Ascending aorta (tissue), 2 donors: Measurements from ENCODE around the gene RHOB. TPM values are rescaled to one million over a fixed set of nuclear protein-coding genes. Genes with fewer than 3 reads are reported as not detected.
A peak's percentile ranks its signal among the peaks of the same experiment; 100 is the strongest.
"Not testable (repeated sequence)": the region's sequence is repeated elsewhere in the genome, so short reads cannot be mapped to it uniquely, and the experiment has no call there.

ENCODE experiments used
- DNase-seq, 2 donors: peaks; one replicate each; pipeline ENCODE4 v3.0.0-alpha.2; 2019; ENCODE audit warnings: low spot score in 2 of 2
- H3K27ac ChIP-seq, 2 donors: fragments of 200-600 bp; sonication (generic); one replicate each; pipeline ENCODE4 v1.5.1; 2016 to 2017; ENCODE audit warnings: mild to moderate bottlenecking in 1 of 2
- H3K27me3 ChIP-seq: fragments of 200-600 bp; sonication (generic); one replicate; pipeline ENCODE4 v1.5.1; 2017
- H3K36me3 ChIP-seq, 2 donors: fragments of 200-600 bp; sonication (generic); one replicate each; pipeline ENCODE4 v1.5.1; 2016
- H3K4me1 ChIP-seq, 2 donors: fragments of 200-600 bp; sonication (generic); one replicate each; pipeline ENCODE4 v1.5.1; 2016 to 2017; ENCODE audit warnings: mild to moderate bottlenecking in 1 of 2
- H3K4me3 ChIP-seq, 2 donors: fragments of 200-600 bp; sonication (generic); one replicate each; pipeline ENCODE4 v1.5.1; 2016 to 2017; ENCODE audit warnings: mild to moderate bottlenecking in 1 of 2
- H3K9me3 ChIP-seq, 2 donors: fragments of 200-600 bp; sonication (generic); one replicate each; pipeline ENCODE4 v1.5.1; 2016
- CTCF ChIP-seq, 3 experiments: fragments of 200-600 bp in 2 of 3; fragments of 450-650 bp in 1 of 3; sonication (generic) in 2 of 3; IDR thresholded peaks; one replicate each; pipeline ENCODE4 v1.5.1; 2016 to 2019; ENCODE audit warnings: antibody characterized with exemption in 3 of 3, mild to moderate bottlenecking in 1 of 3, moderate library complexity in 1 of 3
- intact Hi-C: fragments of 100-400 bp; cut with DNase I; formaldehyde crosslinking; loops from one replicate; pipeline ENCODE4 v1.15.1; 2023
- total RNA-seq: library from RNA; depleted of rRNA; stranded (reverse); fragments of >200 nt; gene quantifications from one replicate; pipeline ENCODE4 v1.1.0, GENCODE V29; 2016

Gene RHOB
- total RNA-seq, 1 donor from 2014 or later, result 3,143 TPM

GRCh38 chr2:20411361-20411894 lies 35.4 kb upstream of the RHOB start:
- Histone ChIP-seq H3K27me3 (no peaks in the 10 kb centered on the region), H3K36me3 (no peaks in the 10 kb centered on the region), H3K27ac (no peak overlapping the region), H3K9me3 (peaks cover 9 to 17% of the 10 kb centered on the region in 2 donors), H3K4me3 (no peak overlapping the region), H3K4me1 (no peaks in the 10 kb centered on the region)
- intact Hi-C loops, result no loop called here
- peak; percentile 73 to 94 for DNase-seq
- peak; percentile 79 to 85 (median 81) for TF ChIP-seq CTCF (IDR thresholded peaks at IDR 0.05)

GRCh38 chr2:20414806-20415205 lies 32.1 kb upstream of the RHOB start:
- intact Hi-C loops, result no loop called here
- no peak overlapping the region for H3K27ac ChIP-seq

GRCh38 chr2:20415511-20415918 lies 31.4 kb upstream of the RHOB start:
- DNase-seq, result peak in 1 of 2 donors; percentile 38
- H3K36me3 ChIP-seq, result no peaks in the 10 kb centered on the region
- H3K27ac ChIP-seq, result no peak overlapping the region
- TF ChIP-seq CTCF (IDR thresholded peaks at IDR 0.05), result no peak
- no peaks in the 10 kb centered on the region for H3K27me3 ChIP-seq
- H3K4me3 ChIP-seq, result no peak overlapping the region
- intact Hi-C loops, result no loop called here
- H3K9me3 ChIP-seq, result no peaks in the 10 kb centered on the region
- peaks cover 0 to 10% of the 10 kb centered on the region in 2 donors for H3K4me1 ChIP-seq

More at GRCh38 chr2:20414806-20415205, 32.1 kb upstream of the RHOB start:
- Histone ChIP-seq H3K9me3 (peaks cover 0 to under 1% of the 10 kb centered on the region in 2 donors), H3K4me1 (peaks cover 0 to 10% of the 10 kb centered on the region in 2 donors), H3K4me3 (no peak overlapping the region), H3K36me3 (no peaks in the 10 kb centered on the region), H3K27me3 (no peaks in the 10 kb centered on the region)
- DNase-seq, result peak in 1 of 2 donors; percentile 53
- no peak for TF ChIP-seq CTCF (IDR thresholded peaks at IDR 0.05)

GRCh38 chr2:20416723-20417122 lies 30.2 kb upstream of the RHOB start:
- DNase-seq, result no peak
- no peak overlapping the region for H3K27ac ChIP-seq
- H3K4me1 ChIP-seq, result peaks cover 4 to 19% of the 10 kb centered on the region in 2 donors
- intact Hi-C loops, result no loop called here
- no peaks in the 10 kb centered on the region for H3K9me3 ChIP-seq
- H3K4me3 ChIP-seq, result no peak overlapping the region
- no peaks in the 10 kb centered on the region for H3K27me3 ChIP-seq
- no peak for TF ChIP-seq CTCF (IDR thresholded peaks at IDR 0.05)
- no peaks in the 10 kb centered on the region for H3K36me3 ChIP-seq

- H3K36me3 ChIP-seq, intact Hi-C loops, H3K9me3 ChIP-seq, H3K27ac ChIP-seq, H3K4me3 ChIP-seq, H3K27me3 ChIP-seq: not testable (repeated sequence)
- H3K4me1 ChIP-seq, result peaks cover 8 to 22% of the 10 kb centered on the region in 2 donors
- peak in 1 of 2 donors; percentile 11 for DNase-seq
Measured at GRCh38 chr2:20417230-20417821, 29.5 kb upstream of the RHOB start.

GRCh38 chr2:20418519-20418918 lies 28.4 kb upstream of the RHOB start:
- Histone ChIP-seq H3K27ac (peak overlapping the region; percentile 60 to 73), H3K4me3 (no peak overlapping the region), H3K27me3 (no peaks in the 10 kb centered on the region), H3K4me1 (peaks cover 16 to 29% of the 10 kb centered on the region in 2 donors), H3K36me3 (no peaks in the 10 kb centered on the region), H3K9me3 (no peaks in the 10 kb centered on the region)
- no peak for TF ChIP-seq CTCF (IDR thresholded peaks at IDR 0.05)
- intact Hi-C loops, result no loop called here
- DNase-seq, result peak in 1 of 2 donors; percentile 37
